Spleen (tissue), 11 donors: ENCODE measurements around the gene NUTF2. TPM values are rescaled to one million over a fixed set of nuclear protein-coding genes. Genes with fewer than 3 reads are reported as not detected.

Source experiments
- DNase-seq: peaks from one replicate; pipeline ENCODE4 v3.0.0-alpha.2; 2020
- H3K27ac ChIP-seq, 8 donors: fragments of 200-600 bp; sonication (generic) in 7 of 8; 1 replicate in 4 of 8; 2 replicates in 4 of 8; pipeline versions ENCODE4 v1.5.0 to v1.8.0; 2016 to 2021; ENCODE audit warnings: inconsistent platforms in 4 of 8, mild to moderate bottlenecking in 4 of 8, moderate library complexity in 1 of 8
- H3K27me3 ChIP-seq, 7 donors: fragments of 200-600 bp; sonication (generic) in 6 of 7; replicated peaks in 1 of 7; 1 replicate in 4 of 7; 2 replicates in 3 of 7; pipeline versions ENCODE4 v1.5.0 to v1.8.0; 2016 to 2021; ENCODE audit warnings: inconsistent platforms in 3 of 7, mild to moderate bottlenecking in 1 of 7
- H3K36me3 ChIP-seq, 6 donors: fragments of 200-600 bp; sonication (generic) in 5 of 6; 1 replicate in 4 of 6; 2 replicates in 2 of 6; pipeline versions ENCODE4 v1.5.0 to v1.8.0; 2016 to 2021; ENCODE audit warnings: inconsistent platforms in 2 of 6
- H3K4me1 ChIP-seq, 6 donors: fragments of 200-600 bp; sonication (generic) in 5 of 6; 1 replicate in 3 of 6; 2 replicates in 3 of 6; pipeline versions ENCODE4 v1.5.0 to v1.8.0; 2016 to 2021; ENCODE audit warnings: inconsistent platforms in 3 of 6
- H3K4me3 ChIP-seq, 8 donors: fragments of 200-600 bp; sonication (generic) in 7 of 8; 1 replicate in 4 of 8; 2 replicates in 4 of 8; pipeline versions ENCODE4 v1.5.0 to v1.8.0; 2016 to 2021; ENCODE audit warnings: inconsistent platforms in 4 of 8, mild to moderate bottlenecking in 4 of 8, moderate library complexity in 2 of 8
- H3K9me3 ChIP-seq, 8 donors: fragments of 200-600 bp; sonication (generic) in 7 of 8; 1 replicate in 4 of 8; 2 replicates in 4 of 8; pipeline versions ENCODE4 v1.5.0 to v1.8.0; 2016 to 2021; ENCODE audit warnings: inconsistent platforms in 4 of 8
- CTCF ChIP-seq, 11 experiments: fragments of 200-600 bp in 7 of 11; fragments of 450-650 bp in 4 of 11; sonication (generic) in 4 of 11; IDR thresholded peaks in 8 of 11; conservative IDR thresholded peaks in 3 of 11; 1 replicate in 7 of 11; 2 replicates in 4 of 11; pipeline versions ENCODE4 v1.4.0 to v1.8.0; 2016 to 2021; ENCODE audit warnings: antibody characterized with exemption in 11 of 11, inconsistent platforms in 4 of 11, mild to moderate bottlenecking in 1 of 11
- POLR2A ChIP-seq, 3 donors: fragments of 450-650 bp; IDR thresholded peaks; one replicate each; pipeline ENCODE4 v1.5.1; 2017; ENCODE audit warnings: antibody characterized with exemption in 3 of 3, mild to moderate bottlenecking in 1 of 3
- POLR2AphosphoS5 ChIP-seq, 3 donors: sonication (generic); formaldehyde crosslinking; IDR thresholded peaks; one replicate each; pipeline ENCODE4 v1.5.1; 2017; ENCODE audit warnings: antibody characterized with exemption in 3 of 3
- WGBS, 5 donors: extraction: QIAGEN DNeasy Blood & Tissue Kit in 3 of 5; methylation state at CpG; one replicate each; pipeline versions ENCODE4 v1.1.5 to v1.1.7; 2013 to 2018; 5-methylcytosine and 5-hydroxymethylcytosine counted together
- intact Hi-C: fragments of 100-400 bp; cut with DNase I; formaldehyde crosslinking; loops from one replicate; pipeline ENCODE4 v1.15.0; 2023; ENCODE audit warnings: low total_unique reads
- polyA plus RNA-seq, 3 donors: library from polyadenylated mRNA; stranded (reverse); fragments of 200-250 nt; gene quantifications; one replicate each; pipeline ENCODE4 v1.2.1, GENCODE V29; 2013
- total RNA-seq, 7 donors: library from RNA; depleted of rRNA in 3 of 7; stranded (reverse); fragments of >200 nt in 3 of 7; fragmentation: NEBNext Ultra II Directional in 4 of 7; extraction: Animal tissue kit (Norgen Biotek cat#: 25700) in 4 of 7; gene quantifications; one replicate each; pipeline versions ENCODE4 v1.1.0 to v1.2.1, GENCODE V29; 2016 to 2021
- donor health status: healthy with polysubstance abuse.
- donor health status: DM: no; HTN: no; CAD: no; lungs with moderate emphysema.
- donor health status: DM: no; HTN: no; CAD: no.
- donor health status: Bipolar disorder and iron deficiency.
- donor health status: healthy.
- donor health status: DM: no; HTN: no; CAD: no.
- donor health status: DM: yes; HTN: yes; CAD: no.

NUTF2 gene
- total and polyA plus RNA-seq, 10 donors = 38.8 to 116 (median 52.6) TPM

GRCh38 chr16:67872131-67872630 lies 25.4 kb downstream of the NUTF2 start:
- no peak for DNase-seq
- Histone ChIP-seq H3K27ac (peak overlapping the region; percentile 77 to 92 (median 84)), H3K4me1 (peaks cover 29 to 59% (median 43%) of the 10 kb centered on the region in 6 donors), H3K27me3 (no peaks in the 10 kb centered on the region), H3K36me3 (peaks cover 3 to 64% (median 49%) of the 10 kb centered on the region in 6 donors), H3K4me3 (peak overlapping the region in 6 of 8 donors; percentile 93 to 99 (median 98)), H3K9me3 (no peaks in the 10 kb centered on the region)
- no peak for TF ChIP-seq CTCF (IDR thresholded peaks at IDR 0.05 in 8 of 11, conservative IDR thresholded peaks at IDR 0.05 in 3 of 11)
- TF ChIP-seq POLR2AphosphoS5 (IDR thresholded peaks at IDR 0.05) = no peak
- TF ChIP-seq POLR2A (IDR thresholded peaks at IDR 0.05) = no peak
- intact Hi-C loops = no loop called here
- WGBS, 5 donors = 47 to 57% (median 56%) methylated on average over 2 of the region's 2 CpGs

GRCh38 chr16:67872631-67873434 lies 26.1 kb downstream of the NUTF2 start, which contains the start of gene EDC4:
Gene EDC4 (plus strand): TSS chr16:67873052. CDS start chr16:67873262, 210 bp downstream.
- Histone ChIP-seq H3K27ac (peak within 1 kb of the TSS; percentile 77 to 92 (median 84)), H3K9me3 (no peaks in the 10 kb centered on the region), H3K4me1 (peaks cover 29 to 60% (median 43%) of the 10 kb centered on the region in 6 donors), H3K4me3 (peak within 1 kb of the TSS; percentile 93 to 99 (median 98)), H3K27me3 (no peaks in the 10 kb centered on the region), H3K36me3 (peaks cover 7 to 64% (median 51%) of the 10 kb centered on the region in 6 donors)
- intact Hi-C loops = no loop called here
- peak; percentile 96 for DNase-seq
- WGBS, 5 donors = 2 to 6% (median 2%) methylated on average over 29 to 72 of the region's 72 CpGs
- TF ChIP-seq CTCF (IDR thresholded peaks at IDR 0.05 in 8 of 11, conservative IDR thresholded peaks at IDR 0.05 in 3 of 11) (peak in 4 of 11 experiments; percentile 6 to 33 (median 20)), POLR2AphosphoS5 (IDR thresholded peaks at IDR 0.05) (peak; percentile 91 to 94 (median 93)), POLR2A (IDR thresholded peaks at IDR 0.05) (peak in 2 of 3 donors; percentile 5 to 76)

- DNase-seq = no peak
- no peaks in the 10 kb centered on the region for H3K9me3 ChIP-seq
- H3K36me3 ChIP-seq = peaks cover 7 to 64% (median 51%) of the 10 kb centered on the region in 6 donors
- H3K27ac ChIP-seq = peak overlapping the region; percentile 77 to 92 (median 84)
- H3K27me3 ChIP-seq = no peaks in the 10 kb centered on the region
- TF ChIP-seq CTCF (IDR thresholded peaks at IDR 0.05 in 8 of 11, conservative IDR thresholded peaks at IDR 0.05 in 3 of 11) = no peak
- no peak for TF ChIP-seq POLR2A (IDR thresholded peaks at IDR 0.05)
- no peak for TF ChIP-seq POLR2AphosphoS5 (IDR thresholded peaks at IDR 0.05)
- 12 to 20% (median 15%) methylated on average over 15 to 23 of the region's 23 CpGs for WGBS, 5 donors
- peaks cover 29 to 60% (median 43%) of the 10 kb centered on the region in 6 donors for H3K4me1 ChIP-seq
- intact Hi-C loops = no loop called here
- peak overlapping the region; percentile 93 to 99 (median 98) for H3K4me3 ChIP-seq
These were observed 27.0 kb downstream of the NUTF2 start for GRCh38 chr16:67873435-67874370.
